Colonic mucosa (tissue), 4 donors: ENCODE results near the gene LRP1B. TPM values are rescaled to one million over a fixed set of nuclear protein-coding genes. Genes with fewer than 3 reads are reported as not detected.

Source experiments
- DNase-seq: peaks from one replicate; pipeline ENCODE4 v3.0.0-alpha.2; 2020
- H3K27ac ChIP-seq: fragments of 200-600 bp; one replicate; pipeline ENCODE4 v1.8.0; 2021
- H3K27me3 ChIP-seq: fragments of 200-600 bp; one replicate; pipeline ENCODE4 v1.8.0; 2021
- H3K36me3 ChIP-seq: fragments of 200-600 bp; one replicate; pipeline ENCODE4 v1.8.0; 2021
- H3K4me1 ChIP-seq: fragments of 200-600 bp; one replicate; pipeline ENCODE4 v1.8.0; 2021; ENCODE audit warnings: mild to moderate bottlenecking
- H3K4me3 ChIP-seq: fragments of 200-600 bp; one replicate; pipeline ENCODE4 v1.8.0; 2021
- H3K9ac ChIP-seq, 2 donors: one replicate each; pipeline ENCODE4 v1.7.0; 2013; ENCODE audit warnings: control low read depth in 2 of 2, low read depth in 2 of 2, low read length in 2 of 2
- H3K9me3 ChIP-seq: fragments of 200-600 bp; one replicate; pipeline ENCODE4 v1.8.0; 2021
- CTCF ChIP-seq: fragments of 200-600 bp; IDR thresholded peaks from one replicate; pipeline ENCODE4 v1.8.0; 2022; ENCODE audit warnings: antibody characterized with exemption, mild to moderate bottlenecking
- intact Hi-C: fragments of 100-400 bp; cut with DNase I; formaldehyde crosslinking; loops from one replicate; pipeline ENCODE4 v1.14.1; 2022
- total RNA-seq, 2 donors: library from RNA; stranded (reverse); fragmentation: NEBNext Ultra II Directional in 1 of 2; extraction: Animal tissue kit (Norgen Biotek cat#: 25700) in 1 of 2; gene quantifications; one replicate each; pipeline ENCODE4 v1.2.1, GENCODE V29; 2021
- donor health status: healthy.
- donor health status: DM: no; HTN: no; CAD: no.
- donor health status: DM: no; HTN: no; CAD: no.

The LRP1B gene
- total RNA-seq, 2 donors from 2014 or later: 0.10 to 0.19 TPM

DNA sequence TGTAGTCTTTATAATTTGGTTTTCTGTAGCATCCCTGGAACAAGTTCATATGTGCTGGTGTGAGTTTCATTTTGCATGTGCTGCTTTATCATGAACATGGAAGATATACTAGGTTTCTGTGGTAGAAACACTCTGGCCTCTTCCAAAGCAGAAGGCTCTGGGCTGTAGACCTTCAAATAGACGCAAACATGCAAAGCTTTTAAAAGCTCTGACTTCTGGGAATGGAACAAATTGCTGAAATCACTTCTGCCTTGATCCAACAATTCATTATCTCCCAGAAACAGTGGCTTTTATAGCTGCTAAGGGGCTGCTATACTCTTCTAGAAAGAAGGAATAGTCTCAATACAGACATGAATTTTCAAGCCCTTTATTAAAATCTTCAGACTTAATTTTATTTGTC is 382.2 kb downstream of the LRP1B start:
- Histone ChIP-seq H3K4me3 (no peak overlapping the region), H3K9me3 (no peaks in the 10 kb centered on the region), H3K36me3 (no peaks in the 10 kb centered on the region), H3K9ac (no peak overlapping the region), H3K27ac (no peak overlapping the region), H3K4me1 (no peaks in the 10 kb centered on the region), H3K27me3 (no peaks in the 10 kb centered on the region)
- TF ChIP-seq CTCF: no peak
- DNase-seq: no peak
- intact Hi-C loops: no loop called here

DNA sequence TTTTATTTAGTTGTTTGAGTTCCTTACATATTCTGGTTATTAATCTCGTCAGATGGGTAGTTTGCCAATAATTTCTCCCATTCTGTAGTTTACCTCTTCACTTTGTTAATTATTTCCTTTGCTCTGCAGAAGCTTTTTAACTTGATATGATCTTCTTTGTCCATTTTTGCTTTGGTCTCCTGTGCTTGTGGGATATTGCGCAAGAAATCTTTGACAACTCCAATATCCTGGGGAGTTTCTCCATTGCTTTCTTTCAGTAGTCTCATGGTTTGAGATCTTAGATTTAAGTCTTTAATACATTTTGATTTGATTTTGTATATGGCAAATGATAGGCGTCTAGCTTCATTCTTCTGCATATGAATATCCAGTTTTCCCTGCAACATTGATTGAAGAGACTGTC is 389.2 kb downstream of the LRP1B start:
- H3K27ac ChIP-seq: no peak overlapping the region
- no peaks in the 10 kb centered on the region for H3K27me3 ChIP-seq
- H3K4me1 ChIP-seq: no peaks in the 10 kb centered on the region
- DNase-seq: no peak
- H3K36me3 ChIP-seq: no peaks in the 10 kb centered on the region
- intact Hi-C loops: no loop called here
- H3K9ac ChIP-seq: no peak overlapping the region
- no peak overlapping the region for H3K4me3 ChIP-seq
- TF ChIP-seq CTCF: no peak
- no peaks in the 10 kb centered on the region for H3K9me3 ChIP-seq

DNA sequence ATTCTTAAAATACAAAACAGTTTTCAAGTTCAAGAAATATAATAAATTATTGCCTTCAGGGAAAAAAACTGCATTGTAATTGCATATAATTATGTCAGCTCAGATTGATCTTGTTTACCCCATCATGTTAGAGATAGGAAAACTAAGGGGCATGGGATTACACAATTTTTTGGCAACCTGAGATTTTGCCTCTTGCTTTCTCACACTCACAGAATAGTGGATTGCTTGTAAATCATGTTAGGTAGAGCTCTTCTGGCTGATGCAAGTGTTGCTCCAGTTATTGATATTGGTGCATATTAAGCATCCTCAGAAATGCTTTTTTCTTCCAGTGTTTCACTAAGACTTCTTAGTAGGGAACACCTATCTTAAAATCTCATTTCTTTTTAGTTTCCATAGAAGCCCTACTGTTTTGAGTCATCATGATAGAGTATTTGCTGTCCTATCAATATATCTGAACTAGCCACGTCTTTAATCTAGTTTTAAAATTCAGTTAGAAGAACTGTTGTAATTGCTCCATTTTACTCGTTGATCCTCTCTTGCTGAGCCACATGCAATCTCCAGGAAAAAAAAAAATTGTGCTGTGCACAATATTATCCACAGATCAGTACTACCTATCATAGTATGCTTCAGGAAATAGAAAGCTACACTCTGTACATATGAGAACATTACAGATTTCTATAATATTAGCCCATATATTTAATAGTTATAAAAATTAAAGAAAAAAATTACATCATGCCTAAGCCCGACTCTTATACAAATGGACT is 393.1 kb downstream of the LRP1B start:
- Histone ChIP-seq H3K27ac (no peak overlapping the region), H3K9me3 (no peaks in the 10 kb centered on the region), H3K9ac (no peak overlapping the region), H3K4me3 (no peak overlapping the region), H3K27me3 (no peaks in the 10 kb centered on the region), H3K36me3 (no peaks in the 10 kb centered on the region), H3K4me1 (no peaks in the 10 kb centered on the region)
- no peak for DNase-seq
- intact Hi-C loops: no loop called here
- no peak for TF ChIP-seq CTCF

GRCh38 chr2:141736466-141736865 is 394.4 kb downstream of the LRP1B start:
- Histone ChIP-seq H3K27me3 (no peaks in the 10 kb centered on the region), H3K4me3 (no peak overlapping the region), H3K4me1 (no peaks in the 10 kb centered on the region), H3K36me3 (no peaks in the 10 kb centered on the region), H3K9ac (no peak overlapping the region), H3K27ac (no peak overlapping the region), H3K9me3 (no peaks in the 10 kb centered on the region)
- TF ChIP-seq CTCF: no peak
- DNase-seq: no peak
- intact Hi-C loops: no loop called here

DNA sequence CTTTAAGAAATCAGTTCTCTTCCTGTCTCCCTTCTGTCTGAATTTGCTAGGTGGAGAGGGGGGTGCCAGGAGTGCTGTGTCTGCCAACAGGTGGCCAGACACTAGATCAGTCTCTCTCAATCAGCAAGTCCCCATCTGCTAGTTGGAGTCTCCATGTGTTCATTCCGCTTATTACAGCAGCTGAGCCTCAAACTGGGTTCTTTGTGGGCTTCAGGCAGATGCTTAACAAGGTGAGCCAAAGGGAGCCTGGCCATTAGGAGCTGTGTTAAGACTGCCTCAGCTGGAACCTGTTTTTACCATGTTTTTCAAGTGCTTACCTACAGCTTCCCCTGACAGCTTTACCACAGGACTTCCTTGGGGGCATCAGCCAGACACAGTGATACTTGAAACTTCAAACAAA is 401.9 kb downstream of the LRP1B start:
- DNase-seq: no peak
- no peak overlapping the region for H3K9ac ChIP-seq
- H3K36me3 ChIP-seq: no peaks in the 10 kb centered on the region
- TF ChIP-seq CTCF: no peak
- no peaks in the 10 kb centered on the region for H3K27me3 ChIP-seq
- H3K4me1 ChIP-seq: no peaks in the 10 kb centered on the region
- H3K4me3 ChIP-seq: no peak overlapping the region
- no peaks in the 10 kb centered on the region for H3K9me3 ChIP-seq
- intact Hi-C loops: no loop called here
- no peak overlapping the region for H3K27ac ChIP-seq
